Hepatocyte (in vitro differentiated cells): ENCODE measurements around the gene OR52H1. TPM values are rescaled to one million over a fixed set of nuclear protein-coding genes. Genes with fewer than 3 reads are reported as not detected.

ENCODE experiments used
- DNase-seq: peaks from one replicate; pipeline ENCODE4 v3.0.0-alpha.2; 2016; ENCODE audit warnings: low spot score
- H2AFZ ChIP-seq: fragments of 200-600 bp; sonication (generic); 2 replicates; pipeline ENCODE4 v1.6.0; 2016; ENCODE audit warnings: antibody characterized with exemption, mild to moderate bottlenecking
- H3K27ac ChIP-seq: fragments of 200-600 bp; sonication (generic); 2 replicates; pipeline ENCODE4 v1.5.1; 2016; ENCODE audit warnings: mild to moderate bottlenecking
- H3K27me3 ChIP-seq: fragments of 200-600 bp; sonication (generic); 2 replicates; pipeline ENCODE4 v1.6.1; 2016
- H3K36me3 ChIP-seq: fragments of 200-600 bp; sonication (generic); replicated peaks from 2 replicates; pipeline ENCODE4 v1.5.1; 2016; ENCODE audit warnings: low read depth; ENCODE audit not compliant: insufficient read depth
- H3K4me1 ChIP-seq: fragments of 200-600 bp; sonication (generic); 2 replicates; pipeline ENCODE4 v1.5.1; 2016; ENCODE audit warnings: mild to moderate bottlenecking, moderate library complexity; ENCODE audit not compliant: insufficient read depth
- H3K4me2 ChIP-seq: fragments of 200-600 bp; sonication (generic); 2 replicates; pipeline ENCODE4 v1.6.0; 2016
- H3K4me3 ChIP-seq: fragments of 200-600 bp; sonication (generic); 2 replicates; pipeline ENCODE4 v1.5.1; 2016; ENCODE audit warnings: mild to moderate bottlenecking
- H3K79me2 ChIP-seq: fragments of 200-600 bp; sonication (generic); 2 replicates; pipeline ENCODE4 v1.6.0; 2017; ENCODE audit warnings: mild to moderate bottlenecking
- H3K9me2 ChIP-seq: fragments of 200-600 bp; sonication (generic); replicated peaks from 2 replicates; pipeline ENCODE4 v1.6.0; 2017; ENCODE audit warnings: mild to moderate bottlenecking; ENCODE audit not compliant: insufficient read depth
- H3K9me3 ChIP-seq: fragments of 200-600 bp; sonication (generic); 2 replicates; pipeline ENCODE4 v1.5.1; 2016; ENCODE audit warnings: low read depth, mild to moderate bottlenecking
- H4K20me1 ChIP-seq: fragments of 200-600 bp; sonication (generic); 2 replicates; pipeline ENCODE4 v1.6.0; 2016; ENCODE audit warnings: mild to moderate bottlenecking; ENCODE audit not compliant: insufficient read depth, poor library complexity, severe bottlenecking
- EZH2 ChIP-seq: fragments of 200-600 bp; sonication (generic); IDR thresholded peaks from 2 replicates; pipeline ENCODE4 v1.6.1; 2016; ENCODE audit warnings: antibody characterized with exemption, mild to moderate bottlenecking, borderline replicate concordance
- EZH2phosphoT487 ChIP-seq: fragments of 200-600 bp; sonication (generic); IDR thresholded peaks from one replicate; pipeline ENCODE4 v1.6.1; 2018; ENCODE audit warnings: antibody characterized with exemption, mild to moderate bottlenecking, low read depth, moderate library complexity; ENCODE audit not compliant: unreplicated experiment, severe bottlenecking
- WGBS: methylation state at CpG from one replicate; pipeline ENCODE4 v1.1.6; 2016; ENCODE audit warnings: low lambda C conversion rate; ENCODE audit errors: missing lambda C conversion rate; 5-methylcytosine and 5-hydroxymethylcytosine counted together
- polyA plus RNA-seq: library from polyadenylated mRNA; unstranded; fragments of >200 nt; fragmentation: Nextera tagmentation; extraction: Ambion mirVana; gene quantifications from 2 replicates; pipeline ENCODE4 v1.2.1, GENCODE V29; 2016
- total RNA-seq: library from RNA; depleted of rRNA; stranded (reverse); fragments of >200 nt; gene quantifications from 2 replicates; pipeline ENCODE4 v1.2.3, GENCODE V29; 2014
- TF ChIP-seq, protein P1 (sequence below): fragments of 200-600 bp; sonication (generic); IDR thresholded peaks from 2 replicates; pipeline ENCODE4 v1.5.1; 2016; ENCODE audit warnings: antibody characterized with exemption, mild to moderate bottlenecking; ENCODE audit not compliant: poor library complexity

The OR52H1 gene
- total and polyA plus RNA-seq, 2 experiments from 2014 or later, result not detected

DNA sequence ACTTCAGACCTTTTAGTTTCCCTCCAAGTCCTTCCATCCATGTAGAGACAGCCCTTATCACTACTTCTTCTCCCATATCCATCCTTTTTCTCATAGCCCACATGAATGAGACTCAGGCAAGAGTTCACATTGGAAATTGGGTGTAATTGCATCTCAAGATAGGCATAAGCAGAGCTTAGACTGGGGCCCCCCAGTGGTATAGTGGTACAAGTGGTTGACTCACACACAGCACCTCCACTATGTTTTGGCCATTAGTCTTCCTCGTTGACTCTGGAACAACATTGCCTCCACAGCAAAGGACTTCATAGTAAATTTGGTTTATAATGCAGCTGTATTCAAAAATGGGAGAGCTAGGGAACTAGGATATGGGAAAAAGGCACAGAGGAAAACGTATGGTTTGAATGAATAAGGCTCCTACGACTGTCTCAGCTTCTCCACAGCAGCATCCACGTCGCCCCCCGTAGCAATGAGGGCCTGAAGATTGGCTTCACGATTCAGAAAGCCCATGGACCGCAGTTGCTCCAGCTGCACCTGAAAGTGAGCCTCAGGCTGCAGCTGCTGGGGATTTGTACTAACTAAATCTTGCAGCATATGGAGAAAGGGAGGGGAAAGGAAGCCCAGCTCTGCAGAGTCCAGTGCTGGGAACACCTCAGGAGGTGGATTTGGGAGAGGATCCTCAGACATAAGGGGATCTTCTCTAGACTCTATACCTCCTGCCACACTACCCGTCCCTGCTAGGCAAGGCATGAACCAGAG, 41.0 kb downstream of the OR52H1 start:
- WGBS, result 92% methylated on average over 9 of the region's 9 CpGs
- H3K79me2 ChIP-seq, result no peaks in the 10 kb centered on the region
- H3K4me3 ChIP-seq, result no peak overlapping the region
- H4K20me1 ChIP-seq, result no peaks in the 10 kb centered on the region
- H3K4me2 ChIP-seq, result no peak overlapping the region
- no peaks in the 10 kb centered on the region for H3K27me3 ChIP-seq
- H3K36me3 ChIP-seq, result no peaks in the 10 kb centered on the region
- H2AFZ ChIP-seq, result no peak overlapping the region
- no peak for DNase-seq
- H3K9me2 ChIP-seq, result no peaks in the 10 kb centered on the region
- H3K4me1 ChIP-seq, result no peaks in the 10 kb centered on the region
- H3K27ac ChIP-seq, result no peak overlapping the region
- no peaks in the 10 kb centered on the region for H3K9me3 ChIP-seq
- TF ChIP-seq EZH2 (no peak), EZH2phosphoT487 (no peak)
- TF ChIP-seq, protein P1, sequence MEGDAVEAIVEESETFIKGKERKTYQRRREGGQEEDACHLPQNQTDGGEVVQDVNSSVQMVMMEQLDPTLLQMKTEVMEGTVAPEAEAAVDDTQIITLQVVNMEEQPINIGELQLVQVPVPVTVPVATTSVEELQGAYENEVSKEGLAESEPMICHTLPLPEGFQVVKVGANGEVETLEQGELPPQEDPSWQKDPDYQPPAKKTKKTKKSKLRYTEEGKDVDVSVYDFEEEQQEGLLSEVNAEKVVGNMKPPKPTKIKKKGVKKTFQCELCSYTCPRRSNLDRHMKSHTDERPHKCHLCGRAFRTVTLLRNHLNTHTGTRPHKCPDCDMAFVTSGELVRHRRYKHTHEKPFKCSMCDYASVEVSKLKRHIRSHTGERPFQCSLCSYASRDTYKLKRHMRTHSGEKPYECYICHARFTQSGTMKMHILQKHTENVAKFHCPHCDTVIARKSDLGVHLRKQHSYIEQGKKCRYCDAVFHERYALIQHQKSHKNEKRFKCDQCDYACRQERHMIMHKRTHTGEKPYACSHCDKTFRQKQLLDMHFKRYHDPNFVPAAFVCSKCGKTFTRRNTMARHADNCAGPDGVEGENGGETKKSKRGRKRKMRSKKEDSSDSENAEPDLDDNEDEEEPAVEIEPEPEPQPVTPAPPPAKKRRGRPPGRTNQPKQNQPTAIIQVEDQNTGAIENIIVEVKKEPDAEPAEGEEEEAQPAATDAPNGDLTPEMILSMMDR, result no peak

- TF ChIP-seq EZH2 (no peak), EZH2phosphoT487 (no peak)
- TF ChIP-seq, protein P1, result no peak
- Histone ChIP-seq H3K4me3 (no peak overlapping the region), H4K20me1 (no peaks in the 10 kb centered on the region), H3K27me3 (no peaks in the 10 kb centered on the region), H3K9me2 (no peaks in the 10 kb centered on the region), H3K36me3 (no peaks in the 10 kb centered on the region), H3K79me2 (no peaks in the 10 kb centered on the region), H3K9me3 (no peaks in the 10 kb centered on the region), H3K27ac (no peak overlapping the region), H3K4me1 (no peaks in the 10 kb centered on the region), H2AFZ (no peak overlapping the region), H3K4me2 (no peak overlapping the region)
- DNase-seq, result no peak
- 88% methylated on average over 9 of the region's 9 CpGs for WGBS
Observed at GRCh38 chr11:5505363-5506048, 42.8 kb downstream of the OR52H1 start.

- Histone ChIP-seq H3K4me2 (no peak overlapping the region), H3K9me3 (no peaks in the 10 kb centered on the region), H3K27me3 (no peaks in the 10 kb centered on the region), H4K20me1 (no peaks in the 10 kb centered on the region), H3K36me3 (no peaks in the 10 kb centered on the region), H3K4me1 (no peaks in the 10 kb centered on the region), H3K4me3 (no peak overlapping the region), H3K27ac (no peak overlapping the region), H2AFZ (no peak overlapping the region), H3K9me2 (no peaks in the 10 kb centered on the region), H3K79me2 (no peaks in the 10 kb centered on the region)
- no peak for DNase-seq
- TF ChIP-seq EZH2phosphoT487, result no peak
- TF ChIP-seq, protein P1, result no peak
- no peak for TF ChIP-seq EZH2
- 86% methylated on average over 2 of the region's 2 CpGs for WGBS
Observed at GRCh38 chr11:5504403-5504921, 43.9 kb downstream of the OR52H1 start.
